Thyroid gland (tissue), 4 donors: ENCODE measurements around the gene ARHGAP45. TPM values are rescaled to one million over a fixed set of nuclear protein-coding genes. Genes with fewer than 3 reads are reported as not detected.

Experiments
- DNase-seq, 2 donors: peaks; one replicate each; pipeline ENCODE4 v3.0.0-alpha.2; 2019
- H3K27ac ChIP-seq, 3 donors: fragments of 200-600 bp; sonication (generic); 1 replicate in 2 of 3; 2 replicates in 1 of 3; pipeline ENCODE4 v1.5.1; 2016 to 2019; ENCODE audit warnings: mild to moderate bottlenecking in 1 of 3, moderate library complexity in 1 of 3
- H3K27me3 ChIP-seq: fragments of 200-600 bp; sonication (generic); one replicate; pipeline ENCODE4 v1.5.1; 2019
- H3K36me3 ChIP-seq, 2 donors: fragments of 200-600 bp; sonication (generic); one replicate each; pipeline ENCODE4 v1.5.1; 2016 to 2019
- H3K4me1 ChIP-seq, 2 donors: fragments of 200-600 bp; sonication (generic); one replicate each; pipeline ENCODE4 v1.5.1; 2017 to 2019
- H3K4me3 ChIP-seq, 3 donors: fragments of 200-600 bp; sonication (generic); replicated peaks in 1 of 3; 1 replicate in 2 of 3; 2 replicates in 1 of 3; pipeline ENCODE4 v1.5.1; 2016; ENCODE audit warnings: mild to moderate bottlenecking in 1 of 3
- H3K9me3 ChIP-seq: fragments of 200-600 bp; sonication (generic); one replicate; pipeline ENCODE4 v1.5.1; 2017
- POLR2A ChIP-seq, 2 donors: fragments of 450-650 bp; IDR thresholded peaks; one replicate each; pipeline ENCODE4 v1.6.1; 2017; ENCODE audit warnings: antibody characterized with exemption in 2 of 2, mild to moderate bottlenecking in 2 of 2, moderate library complexity in 1 of 2
- WGBS, 2 donors: methylation state at CpG; one replicate each; pipeline ENCODE4 v1.1.5; 2017; 5-methylcytosine and 5-hydroxymethylcytosine counted together
- intact Hi-C: fragments of 100-400 bp; cut with DNase I; formaldehyde crosslinking; loops from one replicate; pipeline ENCODE4 v1.15.1; 2023
- total RNA-seq, 4 donors: library from RNA; depleted of rRNA; stranded (reverse); fragments of >200 nt; gene quantifications; one replicate each; pipeline ENCODE4 v1.2.3, GENCODE V29; 2016
- TF ChIP-seq, protein P1 (sequence below), 6 experiments: fragments of 200-600 bp in 3 of 6; fragments of 450-650 bp in 3 of 6; sonication (generic) in 3 of 6; IDR thresholded peaks; one replicate each; pipeline ENCODE4 v1.5.1; 2016 to 2019; ENCODE audit warnings: antibody characterized with exemption in 6 of 6, mild to moderate bottlenecking in 2 of 6, inconsistent platforms in 1 of 6, moderate library complexity in 1 of 6

The ARHGAP45 gene
- total RNA-seq, 4 donors from 2014 or later: 11.5 to 19.8 (median 14.4) TPM

DNA sequence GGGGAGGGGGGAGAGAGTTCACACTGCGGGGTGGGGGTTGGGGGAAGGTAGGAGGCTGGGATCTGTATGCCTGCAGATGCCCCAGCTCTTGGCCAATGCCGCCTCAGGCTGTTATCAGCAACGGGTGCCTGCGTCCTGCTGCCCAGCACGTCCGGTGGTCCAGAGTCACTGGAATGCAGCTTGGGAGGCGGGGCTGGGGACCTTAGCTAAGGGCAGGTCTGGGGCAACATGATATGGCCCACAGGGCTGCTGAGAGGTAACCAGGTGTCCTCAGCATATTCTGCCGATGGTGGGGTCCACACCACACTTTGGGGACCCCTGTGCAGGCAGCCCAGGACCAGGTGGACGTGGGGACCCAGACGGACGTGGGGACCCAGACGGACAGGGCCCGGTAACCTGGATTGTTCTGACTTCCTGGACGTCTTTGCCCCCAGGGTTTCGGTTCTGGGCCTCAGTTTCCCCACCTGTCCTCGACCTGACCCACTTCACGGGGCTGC lies 668 bp upstream of the ARHGAP45 start:
- Histone ChIP-seq H3K27me3 (peaks cover 20% of the 10 kb centered on the region), H3K4me3 (no peak overlapping the region), H3K4me1 (peaks cover 3 to 42% of the 10 kb centered on the region in 2 donors), H3K9me3 (no peaks in the 10 kb centered on the region), H3K27ac (no peak overlapping the region), H3K36me3 (no peaks in the 10 kb centered on the region)
- TF ChIP-seq, protein P1, sequence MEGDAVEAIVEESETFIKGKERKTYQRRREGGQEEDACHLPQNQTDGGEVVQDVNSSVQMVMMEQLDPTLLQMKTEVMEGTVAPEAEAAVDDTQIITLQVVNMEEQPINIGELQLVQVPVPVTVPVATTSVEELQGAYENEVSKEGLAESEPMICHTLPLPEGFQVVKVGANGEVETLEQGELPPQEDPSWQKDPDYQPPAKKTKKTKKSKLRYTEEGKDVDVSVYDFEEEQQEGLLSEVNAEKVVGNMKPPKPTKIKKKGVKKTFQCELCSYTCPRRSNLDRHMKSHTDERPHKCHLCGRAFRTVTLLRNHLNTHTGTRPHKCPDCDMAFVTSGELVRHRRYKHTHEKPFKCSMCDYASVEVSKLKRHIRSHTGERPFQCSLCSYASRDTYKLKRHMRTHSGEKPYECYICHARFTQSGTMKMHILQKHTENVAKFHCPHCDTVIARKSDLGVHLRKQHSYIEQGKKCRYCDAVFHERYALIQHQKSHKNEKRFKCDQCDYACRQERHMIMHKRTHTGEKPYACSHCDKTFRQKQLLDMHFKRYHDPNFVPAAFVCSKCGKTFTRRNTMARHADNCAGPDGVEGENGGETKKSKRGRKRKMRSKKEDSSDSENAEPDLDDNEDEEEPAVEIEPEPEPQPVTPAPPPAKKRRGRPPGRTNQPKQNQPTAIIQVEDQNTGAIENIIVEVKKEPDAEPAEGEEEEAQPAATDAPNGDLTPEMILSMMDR (IDR thresholded peaks at IDR 0.05): no peak
- TF ChIP-seq POLR2A (IDR thresholded peaks at IDR 0.05): no peak
- intact Hi-C loops: no loop called here
- DNase-seq: no peak
- 36 to 51% methylated on average over 6 to 10 of the region's 17 CpGs for WGBS, 2 donors

GRCh38 chr19:1067341-1067957 lies 482 bp downstream of the ARHGAP45 start:
- Histone ChIP-seq H3K27ac (peak overlapping the region in 2 of 3 donors; percentile 53 to 56), H3K4me1 (peaks cover 3 to 47% of the 10 kb centered on the region in 2 donors)

GRCh38 chr19:1068009-1069001 lies 1.3 kb downstream of the ARHGAP45 start:
- peak overlapping the region in 2 of 3 donors; percentile 53 to 56 for H3K27ac ChIP-seq
- 54 to 59% methylated on average over 18 to 26 of the region's 45 CpGs for WGBS, 2 donors
- peak in 1 of 2 donors; percentile 21 for DNase-seq
- H3K9me3 ChIP-seq: no peaks in the 10 kb centered on the region
- H3K4me3 ChIP-seq: peak overlapping the region in 1 of 3 donors; percentile 26
- H3K4me1 ChIP-seq: peaks cover 3 to 47% of the 10 kb centered on the region in 2 donors
- intact Hi-C loops: no loop called here
- H3K36me3 ChIP-seq: no peaks in the 10 kb centered on the region
- H3K27me3 ChIP-seq: peaks cover 20% of the 10 kb centered on the region
- TF ChIP-seq, protein P1 (IDR thresholded peaks at IDR 0.05): no peak
- no peak for TF ChIP-seq POLR2A (IDR thresholded peaks at IDR 0.05)

More at GRCh38 chr19:1067341-1067957, 482 bp downstream of the ARHGAP45 start:
- Histone ChIP-seq H3K36me3 (no peaks in the 10 kb centered on the region), H3K9me3 (no peaks in the 10 kb centered on the region), H3K27me3 (peaks cover 20% of the 10 kb centered on the region), H3K4me3 (peak overlapping the region in 2 of 3 donors; percentile 17 to 26)
- TF ChIP-seq POLR2A (IDR thresholded peaks at IDR 0.05): no peak
- TF ChIP-seq, protein P1 (IDR thresholded peaks at IDR 0.05): no peak
- WGBS, 2 donors: 3 to 4% methylated on average over 12 to 25 of the region's 38 CpGs
- DNase-seq: no peak
- intact Hi-C loops: no loop called here

- peak overlapping the region in 1 of 3 donors; percentile 56 for H3K27ac ChIP-seq
- WGBS, 2 donors: 75 to 77% methylated on average over 20 to 24 of the region's 25 CpGs
- no peaks in the 10 kb centered on the region for H3K36me3 ChIP-seq
- peaks cover 3 to 53% of the 10 kb centered on the region in 2 donors for H3K4me1 ChIP-seq
- intact Hi-C loops: no loop called here
- H3K4me3 ChIP-seq: no peak overlapping the region
- H3K27me3 ChIP-seq: peaks cover 20% of the 10 kb centered on the region
- DNase-seq: peak; percentile 23 to 35
- no peak for TF ChIP-seq POLR2A (IDR thresholded peaks at IDR 0.05)
- TF ChIP-seq, protein P1 (IDR thresholded peaks at IDR 0.05): no peak
- no peaks in the 10 kb centered on the region for H3K9me3 ChIP-seq
Measured at GRCh38 chr19:1069009-1069779, 2.2 kb downstream of the ARHGAP45 start.
